HepG2 (cell line): ENCODE results near the gene MPZL3. TPM values are rescaled to one million over a fixed set of nuclear protein-coding genes. Genes with fewer than 3 reads are reported as not detected.

Experiments used
- ELF4 ChIP-seq: sonication (generic); formaldehyde crosslinking; IDR thresholded peaks from 2 replicates; pipeline ENCODE4 v1.5.0; 2020; ENCODE audit warnings: missing genetic modification reagents, mild to moderate bottlenecking, moderate library complexity, borderline replicate concordance
- GATA4 ChIP-seq: sonication (generic); IDR thresholded peaks from 2 replicates; pipeline ENCODE4 v1.6.1; 2016; ENCODE audit warnings: antibody characterized with exemption, low read depth, borderline replicate concordance
- GATAD1 ChIP-seq: IDR thresholded peaks from 2 replicates; pipeline ENCODE4 v1.6.1; 2016; ENCODE audit warnings: missing genetic modification reagents, missing compliant biosample characterization
- HMGA1 ChIP-seq: sonication (generic); formaldehyde crosslinking; conservative IDR thresholded peaks from 2 replicates; pipeline ENCODE4 v1.4.0; 2020; ENCODE audit warnings: missing genetic modification reagents
- HOXA5 ChIP-seq: sonication (generic); formaldehyde crosslinking; IDR thresholded peaks from 2 replicates; pipeline ENCODE4 v1.4.0; 2020; ENCODE audit warnings: missing genetic modification reagents
- KDM5A ChIP-seq: fragments of 200-600 bp; sonication (generic); IDR thresholded peaks from 2 replicates; pipeline ENCODE4 v1.7.0; 2018; ENCODE audit warnings: antibody characterized with exemption, mild to moderate bottlenecking, low read length, borderline replicate concordance
- MAFF ChIP-seq: IDR thresholded peaks from 2 replicates; pipeline ENCODE4 v1.6.1; 2011; ENCODE audit warnings: low read depth, low read length, improper control_type of control experiment
- MTA1 ChIP-seq: sonication (generic); formaldehyde crosslinking; IDR thresholded peaks from 2 replicates; pipeline ENCODE4 v1.4.0; 2020; ENCODE audit warnings: missing genetic modification reagents, mild to moderate bottlenecking, borderline replicate concordance
- MYNN ChIP-seq: sonication (generic); formaldehyde crosslinking; IDR thresholded peaks from 2 replicates; pipeline ENCODE4 v1.4.0; 2020; ENCODE audit warnings: mild to moderate bottlenecking, low read depth, missing genetic modification reagents
- NRL ChIP-seq: sonication (generic); formaldehyde crosslinking; IDR thresholded peaks from 2 replicates; pipeline ENCODE4 v1.5.0; 2020; ENCODE audit warnings: missing genetic modification reagents, mild to moderate bottlenecking, moderate library complexity, borderline replicate concordance
- PRPF4 ChIP-seq: fragments of 200-400 bp; formaldehyde crosslinking; IDR thresholded peaks from 2 replicates; pipeline ENCODE4 v1.6.1; 2016; ENCODE audit warnings: low read length, low read depth; ENCODE audit not compliant: poor library complexity, severe bottlenecking
- RFX1 ChIP-seq: fragments of 450-650 bp; IDR thresholded peaks from 2 replicates; pipeline ENCODE4 v1.6.1; 2017
- SKI ChIP-seq: fragments of 450-650 bp; IDR thresholded peaks from one replicate; pipeline ENCODE4 v1.6.1; 2018; ENCODE audit warnings: mild to moderate bottlenecking; ENCODE audit not compliant: partially characterized antibody
- TMF1 ChIP-seq: sonication (generic); formaldehyde crosslinking; IDR thresholded peaks from 2 replicates; pipeline ENCODE4 v1.8.1; 2022; ENCODE audit warnings: low read depth, missing genetic modification reagents
- ZNF12 ChIP-seq: sonication (generic); formaldehyde crosslinking; IDR thresholded peaks from 2 replicates; pipeline ENCODE4 v1.5.0; 2020; ENCODE audit warnings: missing genetic modification reagents
- ZNF790 ChIP-seq: sonication (generic); formaldehyde crosslinking; IDR thresholded peaks from 2 replicates; pipeline ENCODE4 v1.8.0; 2022; ENCODE audit warnings: missing genetic modification reagents, mild to moderate bottlenecking, borderline replicate concordance
- ZNF83 ChIP-seq: sonication (generic); formaldehyde crosslinking; IDR thresholded peaks from 2 replicates; pipeline ENCODE4 v1.4.0; 2020; ENCODE audit warnings: missing genetic modification reagents, mild to moderate bottlenecking, borderline replicate concordance
- polyA plus RNA-seq, 8 experiments: library from polyadenylated mRNA; depleted of rRNA in 3 of 8; stranded (reverse) in 7 of 8; unstranded in 1 of 8; fragments of >200 nt; fragmentation: Illumina TruSeq in 4 of 8; extraction: Trizol in 4 of 8; gene quantifications; 2 replicates each; pipeline versions ENCODE4 v1.2.1 to v1.2.3, GENCODE V29; 2011 to 2016; ENCODE audit warnings: low read depth in 4 of 8, missing spikeins in 1 of 8, mixed read lengths in 1 of 8; ENCODE audit not compliant: insufficient read depth in 1 of 8
- total RNA-seq, 5 experiments: library from RNA; depleted of rRNA; stranded (reverse); fragments of >200 nt; fragmentation: Illumina TruSeq; extraction: Trizol; gene quantifications; 2 replicates each; pipeline ENCODE4 v1.2.3, GENCODE V29; 2016; ENCODE audit warnings: low read depth in 1 of 5
- TF ChIP-seq, protein P1 (sequence below): sonication (generic); formaldehyde crosslinking; IDR thresholded peaks from 2 replicates; pipeline ENCODE4 v1.9.0; 2021; ENCODE audit warnings: missing genetic modification reagents, borderline replicate concordance
- TF ChIP-seq, protein P2 (sequence below): sonication (generic); formaldehyde crosslinking; IDR thresholded peaks from 2 replicates; pipeline ENCODE4 v1.8.0; 2022; ENCODE audit warnings: missing genetic modification reagents, mild to moderate bottlenecking, borderline replicate concordance
- TF ChIP-seq, protein P3 (sequence below): IDR thresholded peaks from 2 replicates; pipeline ENCODE4 v1.6.1; 2016; ENCODE audit warnings: low read depth
- TF ChIP-seq, protein P4 (sequence below): sonication (generic); formaldehyde crosslinking; IDR thresholded peaks from 2 replicates; pipeline ENCODE4 v1.4.0; 2020; ENCODE audit warnings: mild to moderate bottlenecking, missing genetic modification reagents
- TF ChIP-seq, protein P5 (sequence below): sonication (generic); formaldehyde crosslinking; IDR thresholded peaks from 2 replicates; pipeline ENCODE4 v1.8.0; 2022; ENCODE audit warnings: mild to moderate bottlenecking, missing genetic modification reagents, moderate library complexity

MPZL3 gene
- total and polyA plus RNA-seq, 2 of the 13 experiments (the other 11 are each of a cell fraction or from before 2014, with no cell fraction given), result 5.3 to 9.3 TPM

DNA sequence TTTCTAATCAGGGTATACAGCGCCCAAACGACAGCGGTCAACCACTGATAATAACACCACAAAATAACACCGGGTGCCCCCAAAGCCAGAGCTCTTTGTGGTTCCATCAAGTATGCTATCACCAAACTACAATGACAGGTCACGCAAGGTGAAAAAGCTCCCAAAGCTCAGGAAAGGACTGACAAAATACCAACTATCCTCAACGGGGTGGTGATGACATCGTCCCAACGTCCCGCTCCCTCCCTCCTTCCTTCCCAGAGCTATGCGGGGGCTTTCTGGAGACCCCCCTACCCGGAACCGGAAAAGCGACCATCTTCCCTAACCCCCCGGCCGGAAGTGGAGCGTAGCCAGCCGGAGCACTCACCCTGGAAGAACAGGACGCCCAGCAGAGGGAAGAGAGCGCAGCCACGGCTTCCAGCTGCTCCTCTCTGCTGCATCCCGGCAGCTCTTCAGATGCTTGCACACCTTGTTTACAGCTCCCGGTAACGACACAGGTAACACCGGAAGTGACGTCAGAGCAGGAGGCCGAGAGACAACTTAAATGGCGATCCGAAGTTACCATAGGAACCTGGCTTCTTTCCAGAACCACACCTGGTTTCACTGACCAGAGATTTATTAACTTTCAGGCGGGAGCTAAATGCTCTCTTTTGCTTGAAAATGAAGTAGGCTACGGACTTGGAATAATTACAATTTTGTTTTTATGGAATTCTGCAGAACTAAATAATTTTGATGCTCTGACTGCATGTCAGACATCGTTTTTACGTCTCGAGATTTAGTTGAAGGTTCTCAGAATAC lies at the start of gene MPZL3 (continued):
- TF ChIP-seq, protein P1, sequence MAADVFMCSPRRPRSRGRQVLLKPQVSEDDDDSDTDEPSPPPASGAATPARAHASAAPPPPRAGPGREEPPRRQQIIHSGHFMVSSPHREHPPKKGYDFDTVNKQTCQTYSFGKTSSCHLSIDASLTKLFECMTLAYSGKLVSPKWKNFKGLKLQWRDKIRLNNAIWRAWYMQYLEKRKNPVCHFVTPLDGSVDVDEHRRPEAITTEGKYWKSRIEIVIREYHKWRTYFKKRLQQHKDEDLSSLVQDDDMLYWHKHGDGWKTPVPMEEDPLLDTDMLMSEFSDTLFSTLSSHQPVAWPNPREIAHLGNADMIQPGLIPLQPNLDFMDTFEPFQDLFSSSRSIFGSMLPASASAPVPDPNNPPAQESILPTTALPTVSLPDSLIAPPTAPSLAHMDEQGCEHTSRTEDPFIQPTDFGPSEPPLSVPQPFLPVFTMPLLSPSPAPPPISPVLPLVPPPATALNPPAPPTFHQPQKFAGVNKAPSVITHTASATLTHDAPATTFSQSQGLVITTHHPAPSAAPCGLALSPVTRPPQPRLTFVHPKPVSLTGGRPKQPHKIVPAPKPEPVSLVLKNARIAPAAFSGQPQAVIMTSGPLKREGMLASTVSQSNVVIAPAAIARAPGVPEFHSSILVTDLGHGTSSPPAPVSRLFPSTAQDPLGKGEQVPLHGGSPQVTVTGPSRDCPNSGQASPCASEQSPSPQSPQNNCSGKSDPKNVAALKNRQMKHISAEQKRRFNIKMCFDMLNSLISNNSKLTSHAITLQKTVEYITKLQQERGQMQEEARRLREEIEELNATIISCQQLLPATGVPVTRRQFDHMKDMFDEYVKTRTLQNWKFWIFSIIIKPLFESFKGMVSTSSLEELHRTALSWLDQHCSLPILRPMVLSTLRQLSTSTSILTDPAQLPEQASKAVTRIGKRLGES (CRISPR knock-in tag), result no peak
- TF ChIP-seq, protein P2, sequence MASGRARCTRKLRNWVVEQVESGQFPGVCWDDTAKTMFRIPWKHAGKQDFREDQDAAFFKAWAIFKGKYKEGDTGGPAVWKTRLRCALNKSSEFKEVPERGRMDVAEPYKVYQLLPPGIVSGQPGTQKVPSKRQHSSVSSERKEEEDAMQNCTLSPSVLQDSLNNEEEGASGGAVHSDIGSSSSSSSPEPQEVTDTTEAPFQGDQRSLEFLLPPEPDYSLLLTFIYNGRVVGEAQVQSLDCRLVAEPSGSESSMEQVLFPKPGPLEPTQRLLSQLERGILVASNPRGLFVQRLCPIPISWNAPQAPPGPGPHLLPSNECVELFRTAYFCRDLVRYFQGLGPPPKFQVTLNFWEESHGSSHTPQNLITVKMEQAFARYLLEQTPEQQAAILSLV (CRISPR knock-in tag), result peak; percentile 88; the same call in 1 of the 2 replicates
- no peak for TF ChIP-seq SKI
- TF ChIP-seq, protein P3, sequence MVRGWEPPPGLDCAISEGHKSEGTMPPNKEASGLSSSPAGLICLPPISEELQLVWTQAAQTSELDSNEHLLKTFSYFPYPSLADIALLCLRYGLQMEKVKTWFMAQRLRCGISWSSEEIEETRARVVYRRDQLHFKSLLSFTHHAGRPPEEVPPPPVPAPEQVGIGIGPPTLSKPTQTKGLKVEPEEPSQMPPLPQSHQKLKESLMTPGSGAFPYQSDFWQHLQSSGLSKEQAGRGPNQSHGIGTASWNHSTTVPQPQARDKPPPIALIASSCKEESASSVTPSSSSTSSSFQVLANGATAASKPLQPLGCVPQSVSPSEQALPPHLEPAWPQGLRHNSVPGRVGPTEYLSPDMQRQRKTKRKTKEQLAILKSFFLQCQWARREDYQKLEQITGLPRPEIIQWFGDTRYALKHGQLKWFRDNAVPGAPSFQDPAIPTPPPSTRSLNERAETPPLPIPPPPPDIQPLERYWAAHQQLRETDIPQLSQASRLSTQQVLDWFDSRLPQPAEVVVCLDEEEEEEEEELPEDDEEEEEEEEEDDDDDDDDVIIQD, result no peak; the same call in 1 of the 2 replicates
- TF ChIP-seq NRL (CRISPR knock-in tag), result peak; percentile 83
- TF ChIP-seq GATAD1 (CRISPR knock-in tag), result peak; percentile 85; the same call in 1 of the 2 replicates
- no peak for TF ChIP-seq MAFF
- no peak for TF ChIP-seq ZNF12
- peak; percentile 79 for TF ChIP-seq RFX1
- TF ChIP-seq, protein P4, sequence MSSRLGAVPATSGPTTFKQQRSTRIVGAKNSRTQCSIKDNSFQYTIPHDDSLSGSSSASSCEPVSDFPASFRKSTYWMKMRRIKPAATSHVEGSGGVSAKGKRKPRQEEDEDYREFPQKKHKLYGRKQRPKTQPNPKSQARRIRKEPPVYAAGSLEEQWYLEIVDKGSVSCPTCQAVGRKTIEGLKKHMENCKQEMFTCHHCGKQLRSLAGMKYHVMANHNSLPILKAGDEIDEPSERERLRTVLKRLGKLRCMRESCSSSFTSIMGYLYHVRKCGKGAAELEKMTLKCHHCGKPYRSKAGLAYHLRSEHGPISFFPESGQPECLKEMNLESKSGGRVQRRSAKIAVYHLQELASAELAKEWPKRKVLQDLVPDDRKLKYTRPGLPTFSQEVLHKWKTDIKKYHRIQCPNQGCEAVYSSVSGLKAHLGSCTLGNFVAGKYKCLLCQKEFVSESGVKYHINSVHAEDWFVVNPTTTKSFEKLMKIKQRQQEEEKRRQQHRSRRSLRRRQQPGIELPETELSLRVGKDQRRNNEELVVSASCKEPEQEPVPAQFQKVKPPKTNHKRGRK (CRISPR knock-in tag), result no peak
- TF ChIP-seq MTA1, result peak; percentile 49; the same call in 1 of the 2 replicates
- TF ChIP-seq HMGA1 (CRISPR knock-in tag), result no peak
- no peak for TF ChIP-seq MYNN (CRISPR knock-in tag)
- TF ChIP-seq, protein P5, sequence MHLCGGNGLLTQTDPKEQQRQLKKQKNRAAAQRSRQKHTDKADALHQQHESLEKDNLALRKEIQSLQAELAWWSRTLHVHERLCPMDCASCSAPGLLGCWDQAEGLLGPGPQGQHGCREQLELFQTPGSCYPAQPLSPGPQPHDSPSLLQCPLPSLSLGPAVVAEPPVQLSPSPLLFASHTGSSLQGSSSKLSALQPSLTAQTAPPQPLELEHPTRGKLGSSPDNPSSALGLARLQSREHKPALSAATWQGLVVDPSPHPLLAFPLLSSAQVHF (CRISPR knock-in tag), result no peak
- no peak for TF ChIP-seq PRPF4
- no peak for TF ChIP-seq GATA4
- TF ChIP-seq HOXA5 (CRISPR knock-in tag), result no peak
- peak; percentile 90 for TF ChIP-seq KDM5A
- TF ChIP-seq ELF4 (CRISPR knock-in tag), result peak; percentile 82; the same call in 1 of the 2 replicates
- peak; percentile 40; the same call in 1 of the 2 replicates for TF ChIP-seq ZNF83
- TF ChIP-seq ZNF790 (CRISPR knock-in tag), result 0 out of 2 replicates have a peak, but pooled peaks have one; percentile 39
- TF ChIP-seq TMF1 (CRISPR knock-in tag), result no peak
